Type B pancreatic cell (in vitro differentiated cells): ENCODE measurements around the gene APP. TPM values are rescaled to one million over a fixed set of nuclear protein-coding genes. Genes with fewer than 3 reads are reported as not detected.

ENCODE experiments used
- DNase-seq: peaks from one replicate; pipeline ENCODE4 v3.0.0; 2021; ENCODE audit warnings: mixed read lengths; ENCODE audit not compliant: unreplicated experiment; ENCODE audit errors: extremely low spot score
- H3K27ac Mint-ChIP-seq: 2 replicates; pipeline ENCODE4 v1.8.0; 2021; ENCODE audit warnings: mild to moderate bottlenecking, mixed read lengths
- H3K27me3 Mint-ChIP-seq: 2 replicates; pipeline ENCODE4 v1.8.0; 2021; ENCODE audit warnings: mixed read lengths
- H3K36me3 Mint-ChIP-seq: 2 replicates; pipeline ENCODE4 v1.8.0; 2021; ENCODE audit warnings: mixed read lengths
- H3K4me1 Mint-ChIP-seq: one replicate; pipeline ENCODE4 v1.8.0; 2021; ENCODE audit warnings: mixed read lengths; ENCODE audit not compliant: unreplicated experiment
- H3K4me3 Mint-ChIP-seq: 2 replicates; pipeline ENCODE4 v1.8.0; 2021; ENCODE audit warnings: mild to moderate bottlenecking, mixed read lengths
- H3K9me3 Mint-ChIP-seq: 2 replicates; pipeline ENCODE4 v1.8.0; 2021; ENCODE audit warnings: mixed read lengths
- total RNA-seq: library from RNA; stranded (reverse); gene quantifications from 2 replicates; pipeline ENCODE4 v1.2.1, GENCODE V29; 2021; ENCODE audit warnings: low replicate concordance
- TF ChIP-seq, protein P1 (sequence below): fragments of 200-600 bp; sonication (generic); conservative IDR thresholded peaks from 2 replicates; pipeline ENCODE4 v1.5.0; 2021; ENCODE audit warnings: antibody characterized with exemption, mild to moderate bottlenecking

The APP gene
- total RNA-seq, 1 donor from 2014 or later, result 415 TPM

DNA sequence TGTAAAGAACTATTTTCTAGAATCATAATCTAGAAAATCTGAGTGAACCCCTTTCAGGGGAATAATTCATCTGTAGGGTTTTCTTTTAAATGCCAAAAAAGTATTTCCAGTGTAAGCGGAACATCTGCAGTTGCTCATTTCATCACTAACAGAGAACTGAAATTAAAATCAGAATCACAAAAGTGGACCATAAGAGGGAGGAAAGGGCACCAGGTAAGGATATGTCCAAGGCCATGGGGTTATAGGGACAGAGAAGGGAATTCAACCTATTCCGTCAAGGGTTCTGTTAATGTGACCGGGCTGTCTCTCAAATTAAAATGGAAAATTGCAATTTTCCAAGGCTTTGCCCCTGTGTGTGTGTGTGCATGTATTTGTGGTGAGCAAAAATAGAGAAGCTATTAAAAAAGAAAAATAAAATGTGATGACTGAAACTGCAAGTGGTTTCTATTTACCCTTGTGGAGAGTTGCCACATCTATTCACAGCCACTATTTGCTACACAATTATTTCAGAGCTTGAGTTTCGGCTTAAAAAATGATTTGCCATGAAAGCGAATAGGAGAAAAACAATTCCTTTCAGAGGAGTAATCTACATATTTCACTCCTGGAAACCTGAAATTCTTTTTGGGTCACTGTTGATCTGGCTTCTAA lies 53.1 kb downstream of the APP start:
- DNase-seq, result no peak
- Mint-ChIP-seq H3K9me3 (no peaks in the 10 kb centered on the region), H3K4me3 (no peak overlapping the region), H3K27me3 (no peaks in the 10 kb centered on the region), H3K36me3 (peaks cover 19% of the 10 kb centered on the region), H3K27ac (peak overlapping the region; percentile 10), H3K4me1 (peaks cover 52% of the 10 kb centered on the region)
- TF ChIP-seq, protein P1, sequence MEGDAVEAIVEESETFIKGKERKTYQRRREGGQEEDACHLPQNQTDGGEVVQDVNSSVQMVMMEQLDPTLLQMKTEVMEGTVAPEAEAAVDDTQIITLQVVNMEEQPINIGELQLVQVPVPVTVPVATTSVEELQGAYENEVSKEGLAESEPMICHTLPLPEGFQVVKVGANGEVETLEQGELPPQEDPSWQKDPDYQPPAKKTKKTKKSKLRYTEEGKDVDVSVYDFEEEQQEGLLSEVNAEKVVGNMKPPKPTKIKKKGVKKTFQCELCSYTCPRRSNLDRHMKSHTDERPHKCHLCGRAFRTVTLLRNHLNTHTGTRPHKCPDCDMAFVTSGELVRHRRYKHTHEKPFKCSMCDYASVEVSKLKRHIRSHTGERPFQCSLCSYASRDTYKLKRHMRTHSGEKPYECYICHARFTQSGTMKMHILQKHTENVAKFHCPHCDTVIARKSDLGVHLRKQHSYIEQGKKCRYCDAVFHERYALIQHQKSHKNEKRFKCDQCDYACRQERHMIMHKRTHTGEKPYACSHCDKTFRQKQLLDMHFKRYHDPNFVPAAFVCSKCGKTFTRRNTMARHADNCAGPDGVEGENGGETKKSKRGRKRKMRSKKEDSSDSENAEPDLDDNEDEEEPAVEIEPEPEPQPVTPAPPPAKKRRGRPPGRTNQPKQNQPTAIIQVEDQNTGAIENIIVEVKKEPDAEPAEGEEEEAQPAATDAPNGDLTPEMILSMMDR, result no peak

DNA sequence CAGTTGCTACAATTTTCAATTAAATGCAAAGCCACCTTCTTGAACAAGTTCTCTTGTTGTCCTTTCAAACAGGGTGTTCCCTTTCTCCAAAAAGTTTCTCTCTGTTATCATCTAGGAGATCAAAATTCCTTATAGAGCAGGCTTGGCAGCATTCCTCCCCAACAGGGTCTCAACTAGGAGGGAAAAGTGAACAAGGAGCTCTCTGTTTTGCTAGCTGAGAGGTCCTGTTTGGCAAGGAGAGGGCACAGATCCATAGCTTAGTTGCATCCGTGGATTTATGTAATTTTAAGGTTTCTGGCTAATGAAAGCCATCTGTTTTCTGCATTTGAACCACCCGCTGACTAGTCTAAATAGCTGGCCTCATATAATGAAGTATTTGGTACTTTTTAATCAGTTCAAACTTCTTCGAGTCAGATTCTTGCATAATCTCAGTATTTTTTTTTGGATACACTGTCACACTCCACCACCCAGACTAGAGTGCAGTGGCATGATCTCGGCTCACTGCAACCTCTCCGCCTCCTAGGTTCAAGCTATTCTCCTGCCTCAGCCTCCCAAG lies 54.0 kb downstream of the APP start:
- DNase-seq, result no peak
- Mint-ChIP-seq H3K27me3 (no peaks in the 10 kb centered on the region), H3K27ac (peak overlapping the region; percentile 79), H3K36me3 (peaks cover 19% of the 10 kb centered on the region), H3K9me3 (no peaks in the 10 kb centered on the region), H3K4me1 (peaks cover 52% of the 10 kb centered on the region), H3K4me3 (peak overlapping the region; percentile 71)
- TF ChIP-seq, protein P1, result no peak

DNA sequence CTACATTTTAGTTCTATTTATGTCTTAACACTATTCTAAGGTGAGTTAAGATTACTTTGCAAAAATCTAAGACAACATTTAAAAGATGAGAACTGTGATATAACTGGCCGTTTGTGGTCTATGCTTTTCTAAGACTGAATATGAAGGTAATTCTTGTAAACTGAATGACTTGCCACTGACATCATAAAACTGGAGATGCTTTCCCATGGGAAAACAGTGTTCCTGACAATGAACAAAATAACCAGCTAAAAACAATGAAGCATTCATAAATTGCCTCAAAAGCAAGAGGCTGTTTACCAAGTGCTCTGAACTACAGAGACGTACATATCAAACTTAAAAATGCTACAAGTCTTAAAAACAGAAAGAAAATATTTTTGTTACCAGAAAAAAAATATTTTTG lies 54.7 kb downstream of the APP start:
- TF ChIP-seq, protein P1, result no peak

DNA sequence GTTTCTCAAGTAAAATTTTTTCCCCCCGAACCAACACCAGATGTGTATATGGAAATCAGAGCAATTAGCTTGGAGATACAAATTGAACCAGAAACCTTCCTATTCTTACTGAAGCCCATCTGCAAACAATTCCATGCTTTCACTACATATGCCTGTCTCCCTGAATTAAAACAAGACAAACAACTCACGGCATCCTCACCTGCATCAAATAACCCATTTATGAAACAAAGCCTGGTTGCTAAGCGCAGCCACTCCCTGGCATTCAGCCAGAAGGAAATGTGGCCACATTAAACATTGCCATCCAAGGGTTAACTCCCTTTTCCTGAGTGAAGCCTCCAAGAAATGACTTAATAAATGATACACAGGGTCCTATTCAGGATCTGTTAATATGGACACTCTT lies 55.3 kb downstream of the APP start:
- H3K4me3 Mint-ChIP-seq, result peak overlapping the region; percentile 11
- no peaks in the 10 kb centered on the region for H3K27me3 Mint-ChIP-seq

More for the DNA sequence above, 54.7 kb downstream of the APP start:
- Mint-ChIP-seq H3K9me3 (no peaks in the 10 kb centered on the region), H3K27ac (peak overlapping the region; percentile 79), H3K36me3 (peaks cover 18% of the 10 kb centered on the region), H3K27me3 (no peaks in the 10 kb centered on the region), H3K4me3 (peak overlapping the region; percentile 71), H3K4me1 (peaks cover 51% of the 10 kb centered on the region)
- DNase-seq, result no peak

DNA sequence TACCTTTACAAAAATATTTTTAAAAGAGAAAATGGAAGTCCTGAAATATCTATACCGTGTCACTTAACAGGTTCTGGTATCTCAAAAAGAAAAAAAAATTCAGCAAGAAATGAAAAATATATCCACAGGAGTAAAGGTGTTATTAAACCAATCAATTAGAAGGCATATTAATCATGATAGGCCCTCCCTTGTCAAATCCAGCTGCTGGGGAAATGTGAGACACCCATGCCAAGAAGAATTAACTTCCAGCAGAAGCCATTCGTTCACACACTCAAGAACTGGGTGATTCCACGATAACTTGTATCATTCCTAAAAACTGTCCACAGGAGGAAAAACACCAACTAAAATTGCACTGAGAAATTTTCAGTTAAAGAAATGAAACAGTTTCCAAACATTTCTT lies 57.6 kb downstream of the APP start:
- no peak overlapping the region for H3K27ac Mint-ChIP-seq
- H3K36me3 Mint-ChIP-seq, result peaks cover 27% of the 10 kb centered on the region
- TF ChIP-seq, protein P1, result no peak
- DNase-seq, result no peak
- peaks cover 39% of the 10 kb centered on the region for H3K4me1 Mint-ChIP-seq
- no peaks in the 10 kb centered on the region for H3K9me3 Mint-ChIP-seq
- H3K4me3 Mint-ChIP-seq, result no peak overlapping the region
- H3K27me3 Mint-ChIP-seq, result no peaks in the 10 kb centered on the region

More for the DNA sequence above, 55.3 kb downstream of the APP start:
- H3K9me3 Mint-ChIP-seq, result no peaks in the 10 kb centered on the region
- peaks cover 14% of the 10 kb centered on the region for H3K36me3 Mint-ChIP-seq
- peaks cover 48% of the 10 kb centered on the region for H3K4me1 Mint-ChIP-seq
- TF ChIP-seq, protein P1, result no peak
- peak overlapping the region; percentile 42 for H3K27ac Mint-ChIP-seq
- DNase-seq, result no peak
